ENCODE results near the gene ASTN2.

Gene ASTN2

DNA sequence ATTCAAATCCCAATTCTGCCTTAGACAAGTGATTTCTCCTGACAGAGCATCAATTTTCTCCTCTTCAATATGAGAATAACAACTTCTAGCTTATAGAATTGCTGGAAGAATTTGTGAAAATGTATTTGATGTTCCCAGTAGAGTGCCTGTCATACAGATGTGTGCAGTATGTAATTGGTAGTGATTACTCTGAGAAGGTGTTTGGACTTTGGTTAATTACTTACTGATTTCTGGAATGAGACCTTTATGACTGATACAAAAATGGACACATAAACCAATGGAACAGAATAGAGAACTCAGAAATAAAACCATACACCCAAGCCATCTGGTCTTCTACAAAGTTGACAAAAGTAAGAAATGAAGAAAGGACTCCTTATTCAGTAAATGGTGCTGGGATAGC is 829.7 kb downstream of the ASTN2 start:
- no peak for DNase-seq

DNA sequence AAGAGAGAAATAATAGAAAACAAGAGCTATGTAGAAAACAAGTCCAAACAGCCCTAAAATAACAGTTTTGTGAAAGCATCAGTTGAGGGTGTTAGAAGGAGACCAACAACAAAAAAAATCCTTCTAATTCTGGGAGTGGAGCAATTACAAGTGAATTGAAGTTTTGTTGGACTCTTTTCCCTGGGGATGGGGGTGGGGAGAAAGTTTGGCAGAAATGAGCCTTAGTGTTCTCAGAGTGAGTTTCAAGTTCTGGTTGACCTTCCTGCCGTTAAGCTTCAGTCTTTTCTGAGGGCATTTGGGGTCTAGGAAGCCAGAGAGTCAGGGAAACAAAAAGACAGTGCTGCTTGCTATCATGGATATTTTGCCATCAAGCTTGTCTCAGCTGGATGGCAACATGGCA is 834.0 kb downstream of the ASTN2 start:
- no peak for DNase-seq

DNA sequence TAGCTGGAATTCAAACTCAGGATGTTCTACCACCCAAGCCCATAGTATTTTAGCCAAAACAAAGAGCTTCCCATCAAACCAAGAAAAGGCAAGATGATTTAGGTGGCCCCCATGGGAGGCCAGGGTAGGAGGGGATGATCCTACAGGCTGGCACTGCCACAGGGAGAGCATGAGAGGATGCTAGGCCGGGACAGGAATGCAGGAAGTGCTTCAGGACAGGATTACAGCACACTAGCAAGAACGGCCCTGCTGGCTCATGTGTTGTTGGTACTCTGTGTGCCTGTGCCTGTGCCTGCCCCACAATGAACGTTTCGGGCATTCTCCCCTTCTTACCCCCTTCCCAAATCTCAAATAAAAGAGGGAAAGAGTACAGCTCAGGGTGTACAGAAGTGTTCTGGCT is 838.5 kb downstream of the ASTN2 start:
- DNase-seq, result no peak

DNA sequence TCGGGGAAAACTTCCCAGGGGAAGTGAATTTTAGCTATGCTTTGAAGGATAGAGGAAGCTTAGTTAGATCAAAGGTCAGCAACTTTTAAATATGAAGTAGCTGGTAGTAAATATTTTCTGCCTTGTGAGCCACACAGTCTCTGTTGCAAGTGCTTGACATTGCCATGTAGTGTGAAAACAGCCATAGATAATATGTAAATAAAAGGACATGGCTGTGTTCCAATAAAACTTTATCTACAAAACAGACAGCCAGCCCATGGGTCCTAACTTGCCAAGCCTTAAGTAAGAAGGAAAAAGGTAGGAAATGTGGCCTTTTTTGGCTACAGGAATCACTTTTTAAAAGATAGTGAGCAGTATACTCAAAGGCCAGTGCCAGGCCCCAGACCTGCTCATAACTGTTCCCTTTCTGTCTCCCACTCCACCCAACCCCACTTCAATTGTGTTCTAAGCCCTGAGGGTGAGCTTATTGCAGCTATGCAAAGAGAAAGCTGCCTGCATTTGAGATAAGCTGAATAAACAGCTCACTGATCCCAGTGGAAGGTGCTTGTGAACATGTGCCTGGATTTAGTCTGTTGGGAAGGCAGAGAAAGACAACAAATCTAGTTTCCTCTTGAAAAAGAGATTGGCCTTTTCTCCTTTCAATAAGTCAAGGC is 840.7 kb downstream of the ASTN2 start:
- peak; percentile 78 for DNase-seq

DNA sequence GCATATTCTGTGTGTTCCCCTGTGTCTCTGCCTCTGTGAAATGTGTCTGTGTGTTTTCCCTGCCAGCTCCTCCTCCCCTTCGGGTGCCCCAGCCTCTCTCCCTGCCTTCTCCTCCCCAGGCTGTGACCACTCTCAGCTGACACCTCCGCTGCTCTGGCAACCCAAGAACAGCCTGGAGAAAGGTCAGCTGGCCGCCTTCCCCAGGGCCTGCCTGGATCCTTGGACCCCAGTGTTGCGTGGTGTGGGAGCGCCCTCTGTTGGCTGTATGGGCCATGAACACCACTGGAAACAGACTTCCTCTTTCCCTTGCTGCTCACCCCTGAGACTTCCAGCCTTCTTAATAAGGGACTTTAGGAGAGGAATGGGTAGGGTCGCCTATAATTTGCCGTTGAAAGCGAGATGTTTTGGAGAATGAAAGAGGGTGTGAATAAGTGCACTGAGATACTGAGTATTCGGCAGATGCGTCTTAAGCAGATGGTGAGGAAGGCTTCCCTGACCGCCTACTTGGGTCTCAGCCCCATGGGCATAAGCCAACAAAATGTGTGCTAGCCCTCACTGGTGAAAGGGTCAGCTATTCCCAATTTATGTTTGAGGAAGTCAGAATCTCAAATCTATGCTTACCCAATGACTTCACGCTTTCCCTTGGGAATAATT is 842.6 kb downstream of the ASTN2 start:
- no peak for DNase-seq

DNA sequence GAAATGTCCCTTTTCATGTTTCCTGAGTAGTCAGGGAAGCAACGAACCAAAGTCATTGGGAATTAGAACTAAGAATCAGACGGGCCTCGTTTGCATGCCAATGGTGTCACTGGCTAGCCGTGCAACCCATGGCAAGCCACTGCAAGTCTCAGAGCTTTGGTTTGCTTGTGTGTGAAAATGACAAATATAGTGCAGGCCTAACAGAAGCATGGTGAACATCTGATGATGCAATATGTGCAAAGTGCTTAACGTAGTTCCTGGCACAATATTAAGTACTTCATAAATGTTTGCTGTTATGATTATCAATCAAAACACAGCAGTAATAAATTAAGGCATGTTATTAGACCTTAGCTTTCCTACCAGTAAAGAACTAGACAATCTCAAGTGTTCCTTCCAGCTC is 845.7 kb downstream of the ASTN2 start:
- no peak for DNase-seq

DNA sequence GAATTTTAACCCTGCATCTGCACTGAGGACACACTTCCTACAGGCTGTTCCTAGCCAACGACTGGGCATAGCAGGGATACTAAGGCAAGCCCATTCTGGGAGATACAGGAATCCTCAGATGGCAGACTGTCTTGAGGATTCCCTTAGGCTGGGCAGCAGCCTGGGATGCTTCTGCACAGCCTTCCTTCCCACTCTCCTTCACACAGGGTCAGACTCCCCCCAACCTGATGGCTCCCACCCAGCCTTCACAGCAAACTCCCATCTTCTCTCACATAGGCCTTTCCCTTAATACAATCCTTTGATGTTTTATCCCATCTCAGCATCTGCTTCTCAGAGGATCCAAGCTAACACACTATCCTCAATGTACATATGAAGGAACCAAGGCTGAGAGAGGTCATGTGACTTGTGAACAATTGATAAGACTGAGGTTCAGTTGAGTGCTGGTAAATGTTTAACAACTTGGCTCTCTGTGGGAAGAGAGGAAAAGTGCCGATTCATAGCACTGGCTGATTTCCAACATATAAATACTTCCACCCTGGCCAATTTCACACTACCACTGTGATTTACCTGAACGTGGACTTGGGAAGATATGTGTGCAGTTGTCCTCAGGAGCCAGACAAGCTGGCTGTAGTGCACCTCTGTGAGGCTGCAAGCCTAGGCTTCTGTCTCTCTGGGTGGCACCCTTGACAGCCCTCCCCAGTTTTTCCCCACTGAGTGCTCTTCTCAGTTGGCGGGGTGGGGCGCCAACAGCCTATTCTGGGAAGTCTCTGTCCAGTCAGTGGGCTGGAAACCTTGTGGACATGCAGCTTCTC is 848.0 kb downstream of the ASTN2 start:
- no peak for DNase-seq

DNA sequence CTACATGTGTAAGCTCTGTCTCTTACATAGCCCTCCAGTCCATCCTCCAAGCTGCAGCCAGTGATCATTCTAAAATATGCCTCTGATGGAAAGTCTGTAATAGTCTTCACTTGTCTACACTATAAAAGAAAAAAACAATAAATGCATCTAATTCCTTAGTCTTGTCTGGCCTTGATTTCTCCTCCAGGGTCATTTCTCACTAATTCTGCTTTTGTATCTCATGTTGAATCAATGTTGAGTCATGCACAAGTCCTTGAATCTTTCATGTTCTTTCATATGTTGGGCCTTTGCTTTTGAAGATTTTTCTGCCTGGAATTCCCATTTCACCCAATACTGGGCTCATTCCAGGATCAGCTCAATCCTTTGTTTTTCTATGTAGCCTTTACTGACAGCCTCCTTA is 848.9 kb downstream of the ASTN2 start:
- no peak for DNase-seq

DNA sequence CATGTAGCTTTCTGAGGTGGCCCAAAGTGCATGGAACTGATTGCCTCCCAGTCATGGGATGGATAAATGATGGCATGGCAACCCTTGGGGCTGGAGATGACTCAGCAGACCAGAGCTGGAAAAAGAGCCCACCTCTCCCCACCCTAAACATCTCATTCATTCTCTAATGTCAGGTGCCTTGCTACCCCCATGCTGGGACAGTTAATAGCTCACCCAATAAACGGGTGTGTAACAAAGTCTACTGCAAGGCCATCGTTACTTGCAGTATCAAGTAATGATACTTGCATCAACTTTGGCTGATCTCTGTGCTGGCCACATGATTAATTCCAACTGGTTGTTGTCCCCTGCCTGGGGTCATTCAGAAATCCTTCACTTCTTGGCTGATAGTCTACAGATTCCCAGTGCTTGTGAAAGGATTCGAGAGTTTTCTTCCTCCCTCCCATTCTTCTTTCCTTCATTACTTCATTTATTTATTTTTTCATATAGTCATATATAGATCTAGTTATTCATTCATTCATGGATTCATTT is 850.5 kb downstream of the ASTN2 start:
- no peak for DNase-seq

DNA sequence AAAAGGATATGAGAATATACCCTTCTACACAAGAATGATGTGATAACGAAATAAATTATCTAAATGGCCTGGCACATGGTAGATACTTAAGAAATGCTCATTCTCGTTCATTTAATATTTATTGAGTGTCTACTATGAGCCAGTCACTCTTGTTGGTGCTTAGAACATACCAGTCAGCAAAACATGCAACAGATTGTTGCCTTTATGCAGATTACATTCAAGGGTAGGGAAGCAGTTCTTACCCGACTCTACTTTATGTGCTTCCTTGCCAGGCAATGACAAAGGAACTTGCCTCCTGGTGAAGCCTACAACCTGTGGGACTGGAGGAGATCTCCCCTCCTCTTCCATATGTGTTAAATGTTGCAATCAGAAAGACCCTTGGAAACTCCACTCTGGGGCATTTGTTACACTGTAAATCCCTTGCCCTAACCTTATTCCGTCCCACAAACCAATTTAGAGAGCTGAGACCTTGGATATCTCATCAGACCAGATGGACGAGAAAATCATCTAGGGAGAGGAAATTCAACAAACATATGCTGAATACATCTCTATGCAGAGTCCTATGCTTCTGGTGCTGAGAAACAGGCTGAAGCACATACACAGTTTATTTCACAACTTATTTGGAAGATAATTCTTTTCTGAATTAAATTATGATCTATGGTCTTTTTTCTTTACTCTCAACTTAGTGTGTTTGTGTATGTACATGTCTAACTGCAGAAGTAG is 855.9 kb downstream of the ASTN2 start:
- no peak for DNase-seq

DNA sequence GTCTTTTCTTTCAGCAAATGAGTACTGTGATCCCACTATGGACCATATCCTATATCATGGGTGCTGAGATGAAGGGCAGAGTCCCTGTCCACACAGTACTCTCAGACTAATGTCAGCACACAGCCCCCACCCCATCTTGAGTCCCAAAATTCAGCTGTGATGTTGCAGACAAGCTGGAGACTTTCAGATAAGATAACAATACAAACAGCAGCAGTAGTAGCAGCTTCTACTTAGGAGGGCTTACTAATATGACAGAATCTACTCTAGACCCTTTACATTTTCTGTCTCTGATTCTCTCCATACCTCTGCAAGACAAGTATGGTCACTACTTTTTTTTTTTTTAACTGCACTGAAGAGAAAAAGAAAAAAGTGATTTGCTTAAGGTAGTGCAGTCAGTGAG is 856.8 kb downstream of the ASTN2 start:
- no peak for DNase-seq

DNA sequence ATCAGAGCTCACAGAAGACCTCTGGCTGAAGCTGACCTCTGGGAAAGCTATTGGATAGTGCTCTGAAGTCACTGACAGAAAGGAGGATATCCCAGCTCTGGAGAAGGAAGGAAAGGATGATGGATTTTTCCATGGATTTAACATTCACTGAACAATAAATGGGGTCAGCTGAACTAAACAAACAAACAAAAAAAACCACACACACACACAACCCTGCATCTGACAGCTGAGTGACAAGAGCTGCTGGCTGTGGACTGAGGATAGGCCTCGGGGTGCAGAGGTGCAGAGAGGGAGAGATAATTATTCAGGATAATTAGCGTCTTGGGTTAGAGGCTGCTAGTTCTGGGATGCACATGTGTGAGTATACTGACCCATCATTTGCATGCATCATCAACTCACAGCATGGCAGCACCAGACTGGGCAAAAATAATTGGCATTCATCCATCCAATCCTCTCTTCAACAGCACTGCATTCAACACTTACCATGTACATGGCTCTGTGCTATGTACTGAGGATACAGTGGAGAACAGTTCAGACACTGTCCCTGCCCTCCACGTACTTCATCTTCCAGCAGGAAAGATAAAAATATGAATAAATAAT is 859.2 kb downstream of the ASTN2 start:
- no peak for DNase-seq

DNA sequence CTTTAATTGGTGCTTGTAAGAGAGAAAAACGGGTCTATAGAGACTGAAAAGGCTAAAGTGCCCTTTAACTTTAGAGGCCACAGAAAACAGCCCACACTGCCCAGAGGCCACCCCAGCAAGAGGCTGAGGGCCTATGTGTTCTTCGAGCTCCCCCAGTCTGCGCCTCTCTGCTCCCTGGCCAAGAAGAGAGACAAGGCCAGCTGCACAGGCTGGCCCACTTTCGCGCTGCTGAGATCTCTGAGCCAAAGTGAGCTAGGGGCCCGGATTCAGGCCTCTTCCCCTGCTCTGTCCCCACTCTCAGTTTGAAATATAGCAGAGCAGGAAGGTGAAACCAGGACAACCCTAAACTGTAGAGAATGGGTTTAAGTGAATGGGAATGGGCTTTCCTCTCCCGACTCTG is 859.7 kb downstream of the ASTN2 start:
- DNase-seq, result no peak

DNA sequence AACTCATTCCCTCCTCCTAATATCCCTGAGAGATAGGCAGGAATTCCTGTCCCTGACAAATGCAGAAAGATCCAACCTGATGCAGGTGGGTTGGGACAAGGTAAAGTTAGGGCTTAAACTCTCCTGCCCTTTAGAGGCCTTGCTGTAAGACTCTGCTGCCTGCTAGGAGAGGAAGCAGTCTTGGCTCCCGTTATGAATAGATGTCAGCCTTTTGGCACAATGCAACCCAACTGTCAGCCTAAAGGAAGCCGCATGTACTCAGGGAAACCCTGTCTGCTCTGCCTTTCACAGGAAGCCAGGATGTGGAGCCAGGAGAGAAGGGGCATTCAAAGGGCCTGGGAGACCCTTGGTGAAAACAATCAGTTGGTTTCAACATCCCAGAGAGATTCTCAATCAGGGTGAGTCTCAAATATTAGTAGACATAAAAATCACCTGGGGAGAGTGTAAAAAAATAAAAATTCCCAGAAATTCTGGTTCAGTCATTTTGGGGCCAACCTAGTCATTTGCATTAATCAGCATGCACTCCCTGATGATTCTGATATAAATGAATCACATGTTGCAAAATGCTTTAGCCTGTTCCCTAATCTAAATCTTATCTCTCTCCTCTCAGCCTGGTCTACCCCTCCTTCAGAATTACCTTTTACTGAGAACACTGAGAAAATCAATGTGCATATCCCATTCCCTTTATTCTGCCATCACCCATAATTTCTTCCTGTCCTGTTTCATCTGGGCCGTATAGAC is 864.0 kb downstream of the ASTN2 start:
- DNase-seq, result no peak

DNA sequence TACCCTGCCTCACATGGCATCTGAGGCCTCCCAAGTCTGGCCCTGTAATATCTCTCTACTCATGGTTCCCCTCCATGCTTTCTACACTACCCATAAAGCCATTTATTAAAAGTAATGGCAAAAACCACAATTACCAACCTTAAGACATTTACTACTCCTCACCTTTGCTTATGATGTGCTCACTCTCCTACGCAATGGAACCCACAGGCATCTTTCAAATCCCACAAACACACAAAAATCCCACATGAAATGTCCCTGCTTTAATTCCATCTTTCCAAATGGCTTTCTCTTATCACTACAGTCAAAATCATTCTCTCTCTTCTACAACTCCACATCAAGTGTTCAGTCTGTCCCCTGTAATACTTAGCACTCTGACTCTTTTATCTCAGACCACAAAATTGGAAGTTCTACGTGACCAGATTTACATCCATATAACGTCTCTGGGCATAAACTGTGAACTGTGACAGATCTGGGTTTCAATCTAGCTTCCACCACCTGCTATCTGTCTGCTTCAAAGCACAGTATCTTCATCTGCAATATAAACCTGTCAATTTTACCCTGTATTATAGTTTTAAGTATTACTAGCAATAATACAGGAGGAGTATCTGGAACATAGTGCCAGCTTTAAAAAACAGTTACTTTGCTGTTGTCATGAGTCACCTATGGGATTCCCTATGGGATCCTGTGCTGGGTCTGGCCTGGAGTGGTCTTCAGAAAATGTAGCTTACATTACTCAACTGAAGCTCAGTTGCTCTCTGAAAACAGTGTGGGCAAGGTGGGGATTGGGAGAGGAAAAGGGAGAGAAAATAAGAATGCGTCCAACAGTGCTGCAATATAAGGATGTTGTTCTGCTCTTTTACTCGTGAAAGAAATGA is 864.8 kb downstream of the ASTN2 start:
- DNase-seq, result no peak

DNA sequence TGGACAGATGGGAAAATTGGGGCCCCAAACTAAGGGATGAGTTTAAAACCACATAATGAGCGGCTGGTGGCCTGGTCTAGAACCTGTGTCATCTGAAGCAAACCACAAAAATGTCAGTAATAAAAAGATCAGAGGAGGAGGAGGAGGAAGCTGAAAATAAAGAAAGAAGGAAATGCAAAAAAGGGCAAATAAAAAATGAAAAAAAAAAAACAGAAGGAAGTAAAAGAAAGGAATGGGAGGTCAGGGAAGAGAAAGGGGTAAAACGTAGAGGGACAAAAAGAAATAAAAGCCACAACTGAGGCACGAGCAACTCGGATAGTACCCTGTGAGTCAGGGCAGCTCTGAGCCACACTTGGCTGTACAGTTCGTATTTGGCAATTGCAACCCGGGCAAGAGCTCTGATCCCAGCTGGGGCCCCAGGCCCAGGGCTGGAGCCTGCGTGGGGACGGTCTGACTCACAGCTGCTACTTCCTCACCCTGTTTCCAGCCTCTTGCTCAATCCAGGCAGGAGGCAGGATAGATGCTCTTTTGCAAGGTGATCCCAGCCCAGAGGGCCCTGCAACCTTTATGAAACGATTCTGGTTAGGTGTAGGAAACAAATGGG is 865.7 kb downstream of the ASTN2 start:
- DNase-seq, result no peak

DNA sequence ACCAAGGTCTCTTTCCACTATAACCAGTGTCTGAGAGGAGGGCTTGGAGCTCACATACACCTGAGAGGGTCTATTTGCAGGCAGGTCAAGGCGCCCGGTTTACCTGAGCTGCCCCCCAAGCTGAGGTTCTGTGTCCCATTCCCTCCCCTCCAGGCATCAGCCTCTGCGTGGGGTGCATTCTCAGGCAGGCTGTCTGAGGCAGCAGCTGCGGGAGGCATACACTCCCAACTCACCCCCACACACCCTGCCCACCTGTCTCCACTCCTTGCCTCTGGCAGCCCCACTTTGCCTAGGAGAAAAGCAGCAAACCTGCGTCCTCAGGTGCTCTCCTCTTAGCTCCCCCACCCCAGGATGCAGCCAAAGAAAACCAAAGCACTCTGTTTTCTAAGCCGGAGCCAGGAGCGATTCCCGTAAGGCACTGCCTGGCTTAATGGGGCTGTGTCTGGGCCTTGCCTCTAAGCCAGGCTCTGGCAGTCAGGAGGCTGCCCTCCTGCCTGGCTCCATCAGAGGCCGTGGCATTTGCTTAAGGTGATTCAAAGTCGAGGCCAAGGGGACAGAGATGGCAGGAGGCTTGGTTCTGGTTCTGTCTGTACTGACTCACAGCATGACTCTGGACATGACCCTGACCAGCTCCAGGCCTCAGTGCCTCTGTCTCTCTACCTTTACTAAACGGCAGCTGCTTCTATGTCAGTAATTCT is 867.0 kb downstream of the ASTN2 start:
- no peak for DNase-seq

DNA sequence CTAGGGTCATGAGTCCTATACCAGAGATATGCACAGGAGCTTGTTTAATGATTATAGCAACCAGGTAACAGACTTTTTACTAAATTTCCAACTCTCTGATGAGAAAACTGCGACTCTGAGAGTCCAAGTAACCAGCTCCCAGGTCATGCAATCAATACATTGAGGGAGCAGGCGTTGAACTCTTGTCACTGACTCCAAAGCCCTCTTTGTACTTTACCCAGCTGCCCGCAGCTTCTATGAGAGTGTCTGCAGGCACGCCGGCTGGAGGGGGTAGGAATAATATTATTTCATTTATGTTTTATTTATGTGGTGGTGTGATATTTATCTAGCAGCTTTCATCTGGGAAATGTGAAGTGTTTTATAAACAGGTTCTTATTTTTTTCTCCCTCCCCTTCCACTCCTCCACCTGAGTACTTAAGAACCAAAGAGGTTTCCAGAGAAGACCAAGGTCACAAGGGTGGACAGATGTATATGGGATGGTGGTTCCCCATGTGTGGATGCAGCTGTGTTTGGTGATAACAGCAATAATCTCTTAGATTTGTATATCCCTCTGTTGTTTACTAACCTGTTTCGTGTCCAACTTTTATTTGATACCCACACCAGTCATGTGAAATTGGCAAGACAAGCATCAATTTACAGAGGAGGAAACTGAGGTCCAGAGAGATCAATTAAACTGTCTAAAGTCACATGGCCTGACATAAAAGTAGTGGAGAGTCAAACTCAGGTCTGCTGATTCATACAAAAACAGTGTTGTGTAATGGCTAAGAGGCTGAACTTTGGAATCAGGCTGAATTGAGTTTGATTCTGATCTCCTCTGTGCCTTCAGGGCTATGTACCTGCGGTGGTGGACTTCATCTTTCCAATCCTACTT is 867.9 kb downstream of the ASTN2 start:
- no peak for DNase-seq

DNA sequence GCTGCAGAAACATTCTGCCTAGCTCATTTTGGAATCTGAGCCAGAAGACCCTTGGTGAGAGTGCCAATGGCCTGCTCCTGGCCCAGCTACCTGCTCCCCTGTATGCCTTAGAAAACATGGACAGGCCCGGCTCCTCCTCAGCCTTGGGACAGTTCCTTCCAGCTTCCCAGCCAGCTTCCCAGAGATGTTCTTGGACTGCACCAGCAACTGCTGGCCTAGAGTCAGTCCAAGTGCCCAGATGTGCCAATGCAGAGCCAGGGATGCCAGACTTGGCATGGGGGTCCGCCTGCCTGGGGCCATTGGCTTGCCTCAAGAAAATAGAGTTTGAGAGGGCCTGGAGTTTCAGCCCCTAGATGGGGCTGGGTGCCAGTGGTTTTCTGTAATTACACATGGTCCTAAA is 870.0 kb downstream of the ASTN2 start:
- no peak for DNase-seq
